K562 (cell line): ENCODE measurements around the gene ABHD16A. TPM values are rescaled to one million over a fixed set of nuclear protein-coding genes. Genes with fewer than 3 reads are reported as not detected.
A peak's percentile ranks its signal among the peaks of the same experiment; 100 is the strongest.

ENCODE experiments used
- ATAC-seq: fragments of 200-7000 bp; cut with Tn5 transposase; 3 replicates; pipeline ENCODE4 v1.9.1; 2020; ENCODE audit warnings: moderate library complexity
- BruUV-seq: library from RNA; stranded (reverse); fragments of 400-500 nt; replicated peaks from 2 replicates; lab custom pipeline; 2021; lab: Mats Ljungman, UMichigan
- CTCF ChIA-PET: fragments of 300-600 bp; formaldehyde crosslinking; extraction: SDS; loops from one replicate; lab custom pipeline; 2021; ENCODE audit warnings: low intra/inter-chr PET ratio; lab: Yijun Ruan, JAX
- POLR2A ChIA-PET: fragments of 300-600, 350-650 bp; sonication (Branson Sonifier 250); formaldehyde crosslinking; extraction: SDS; loops from one replicate; lab custom pipeline; 2021; ENCODE audit warnings: antibody characterized with exemption, inconsistent platforms; lab: Yijun Ruan, JAX
- DNase-seq, 4 experiments: peaks; one replicate each; pipeline versions ENCODE4 v3.0.0 to v3.0.0-alpha.2; 2011 to 2018; ENCODE audit warnings: low spot score in 3 of 4, mixed read lengths in 3 of 4; ENCODE audit errors: extremely low read depth in 1 of 4
- FAIRE-seq: peaks from 2 replicates; lab custom pipeline; 2011; peaks lifted over from hg19 to GRCh38; lab: Jason Lieb, UNC
- H2AFZ ChIP-seq: 2 replicates; pipeline ENCODE4 v1.6.0; 2011; ENCODE audit warnings: low read depth, low read length, control low read depth, inconsistent platforms
- H3K27ac ChIP-seq: fragments of 200-600 bp; 3 replicates; pipeline ENCODE4 v1.8.0; 2011; ENCODE audit warnings: low read depth, mild to moderate bottlenecking, control low read depth, inconsistent platforms, low read length, moderate library complexity, mixed read lengths; ENCODE audit errors: extremely low read depth
- H3K27me3 ChIP-seq, 2 experiments: fragments of 300-600 bp in 1 of 2; 2 replicates in 1 of 2; 3 replicates in 1 of 2; pipeline versions ENCODE4 v1.6.0 to v1.8.0; 2011; ENCODE audit warnings: inconsistent platforms in 2 of 2, low read length in 2 of 2, mild to moderate bottlenecking in 1 of 2, mixed read lengths in 1 of 2, moderate library complexity in 1 of 2; ENCODE audit not compliant: control insufficient read depth in 2 of 2, insufficient read depth in 2 of 2
- H3K36me3 ChIP-seq: fragments of 300-600 bp; 3 replicates; pipeline ENCODE4 v1.8.0; 2011; ENCODE audit warnings: mild to moderate bottlenecking, low read length, inconsistent platforms; ENCODE audit not compliant: control insufficient read depth, insufficient read depth
- H3K4me1 ChIP-seq, 2 experiments: fragments of 200-600 bp in 1 of 2; replicated peaks in 1 of 2; 2 replicates in 1 of 2; 3 replicates in 1 of 2; pipeline versions ENCODE4 v1.5.1 to v1.8.0; 2011; ENCODE audit warnings: inconsistent platforms in 2 of 2, low read length in 2 of 2, mild to moderate bottlenecking in 1 of 2, mixed read lengths in 1 of 2, moderate library complexity in 1 of 2; ENCODE audit not compliant: control insufficient read depth in 2 of 2, insufficient read depth in 2 of 2
- H3K4me2 ChIP-seq: 2 replicates; pipeline ENCODE4 v1.6.1; 2011; ENCODE audit warnings: low read length, control low read depth, inconsistent platforms, mixed read lengths; ENCODE audit not compliant: insufficient read depth
- H3K4me3 ChIP-seq: fragments of 200-600 bp; sonication (generic), shearing (Covaris generic); 2 replicates; pipeline ENCODE4 v1.5.1; 2016; ENCODE audit warnings: control low read depth, inconsistent platforms
- H3K79me2 ChIP-seq: fragments of 200-600 bp; 3 replicates; pipeline ENCODE4 v1.8.0; 2011; ENCODE audit warnings: low read length, inconsistent platforms; ENCODE audit not compliant: control insufficient read depth, insufficient read depth
- H3K9ac ChIP-seq, 2 experiments: 2 replicates each; pipeline versions ENCODE4 v1.6.0 to v1.6.1; 2011; ENCODE audit warnings: low read depth in 2 of 2, low read length in 2 of 2, control low read depth in 1 of 2, inconsistent platforms in 1 of 2, mild to moderate bottlenecking in 1 of 2, mixed read lengths in 1 of 2; ENCODE audit not compliant: insufficient read depth in 1 of 2
- H3K9me1 ChIP-seq: one replicate; pipeline ENCODE4 v1.6.0; 2011; ENCODE audit warnings: inconsistent platforms, mild to moderate bottlenecking, low read length, moderate library complexity; ENCODE audit not compliant: control insufficient read depth, insufficient read depth
- H3K9me3 ChIP-seq: replicated peaks from 2 replicates; pipeline ENCODE4 v1.5.1; 2011; ENCODE audit warnings: low read depth, low read length, inconsistent platforms; ENCODE audit not compliant: control insufficient read depth, insufficient read depth
- H4K20me1 ChIP-seq: replicated peaks from 2 replicates; pipeline ENCODE4 v1.6.1; 2011; ENCODE audit warnings: low read length, inconsistent platforms, mixed read lengths; ENCODE audit not compliant: control insufficient read depth, insufficient read depth
- ELK3 ChIP-seq: fragments of 450-650 bp; formaldehyde crosslinking; IDR thresholded peaks from 2 replicates; pipeline ENCODE4 v1.4.0; 2020; ENCODE audit warnings: mild to moderate bottlenecking
- GTF3C2 ChIP-seq: IDR thresholded peaks from 3 replicates; pipeline ENCODE4 v1.6.1; 2011; ENCODE audit warnings: borderline replicate concordance, mild to moderate bottlenecking, moderate library complexity; ENCODE audit not compliant: insufficient read length; ENCODE audit errors: extremely low read depth
- HDAC8 ChIP-seq: fragments of 450-650 bp; IDR thresholded peaks from 2 replicates; pipeline ENCODE4 v1.6.1; 2016; ENCODE audit warnings: mild to moderate bottlenecking, missing genetic modification characterization, moderate library complexity, missing compliant biosample characterization
- NFYB ChIP-seq: IDR thresholded peaks from 2 replicates; pipeline ENCODE4 v1.6.1; 2011; ENCODE audit warnings: mild to moderate bottlenecking, moderate library complexity; ENCODE audit not compliant: insufficient read length; ENCODE audit errors: extremely low read depth
- NR0B1 ChIP-seq: fragments of 450-650 bp; IDR thresholded peaks from one replicate; pipeline ENCODE4 v1.6.1; 2018; ENCODE audit warnings: mild to moderate bottlenecking, moderate library complexity; ENCODE audit not compliant: partially characterized antibody
- POLR2G ChIP-seq: fragments of 200-400 bp; formaldehyde crosslinking; IDR thresholded peaks from 2 replicates; pipeline ENCODE4 v1.6.1; 2017; ENCODE audit warnings: low read depth, mild to moderate bottlenecking, antibody characterized with exemption, low read length, moderate library complexity
- RBFOX2 ChIP-seq: fragments of 200-400 bp; formaldehyde crosslinking; IDR thresholded peaks from 2 replicates; pipeline ENCODE4 v1.6.1; 2017; ENCODE audit warnings: low read depth, mild to moderate bottlenecking, low read length, moderate library complexity
- ZNF212 ChIP-seq: fragments of 450-650 bp; formaldehyde crosslinking; IDR thresholded peaks from 2 replicates; pipeline ENCODE4 v1.4.0; 2020; ENCODE audit warnings: mild to moderate bottlenecking
- ZNF384 ChIP-seq: IDR thresholded peaks from 2 replicates; pipeline ENCODE4 v1.6.1; 2012; ENCODE audit warnings: low read depth, low read length, improper control_type of control experiment
- ZNF41 ChIP-seq: fragments of 250-450 bp; sonication (Bioruptor Pico); conservative IDR thresholded peaks from 2 replicates; pipeline ENCODE4 v1.4.0; 2020; ENCODE audit warnings: mild to moderate bottlenecking
- WGBS: fragments of 100-300 bp; shearing (Covaris generic); methylation state at CpG from one replicate; pipeline ENCODE4 v1.1.6; 2016; ENCODE audit warnings: low coverage, mixed read lengths; ENCODE audit not compliant: insufficient coverage; ENCODE audit errors: missing lambda C conversion rate; 5-methylcytosine and 5-hydroxymethylcytosine counted together
- in situ Hi-C: fragments of 300-500 bp; cut with MboI; formaldehyde crosslinking; loops from 4 replicates; pipeline ENCODE4 v1.15.0; 2018; ENCODE audit warnings: inconsistent platforms, mixed read lengths
- intact Hi-C: fragments of 100-400 bp; cut with micrococcal nuclease; formaldehyde crosslinking; loops from 2 replicates; pipeline ENCODE4 v1.14.2; 2022
- polyA plus RNA-seq, 8 experiments: library from polyadenylated mRNA; depleted of rRNA in 4 of 8; stranded (reverse) in 5 of 8; unstranded in 3 of 8; fragments of >200 nt; fragmentation: Nextera tagmentation in 2 of 8; fragmentation: Illumina TruSeq in 1 of 8; extraction: Ambion mirVana in 2 of 8; extraction: Trizol in 1 of 8; gene quantifications; 2 replicates each; pipeline versions ENCODE4 v1.2.1 to v1.2.3, GENCODE V29; 2011 to 2014; ENCODE audit warnings: inconsistent platforms in 1 of 8, missing spikeins in 1 of 8
- total RNA-seq, 7 experiments: library from RNA; depleted of rRNA in 6 of 7; stranded (reverse); fragments of >200 nt in 6 of 7; fragmentation: Illumina TruSeq in 2 of 7; extraction: Trizol in 2 of 7; gene quantifications; 2 replicates each; pipeline versions ENCODE4 v1.2.1 to v1.2.3, GENCODE V29; 2011 to 2021; ENCODE audit warnings: low replicate concordance in 1 of 7

The ABHD16A gene
- total and polyA plus RNA-seq, 9 of the 15 experiments (the other 6 are each of a cell fraction or from before 2014, with no cell fraction given), result 25.8 to 120 (median 81.6) TPM

- CTCF ChIA-PET, result no interaction called here
- peak overlapping the region in 1 of 2 experiments; percentile 38; a peak in 2 of 4 replicates for H3K9ac ChIP-seq
- WGBS, result 92% methylated on average over 6 of the region's 6 CpGs
- peaks cover 95% of the 10 kb centered on the region for H3K36me3 ChIP-seq
- POLR2A ChIA-PET, result interaction anchor here (0.9 to 14.8 kb wide), 4 partner anchors 7 to 17 kb away, joined by 3 to 274 read pairs (median 132); partner anchors contain the start of genes APOM, BAG6 and PRRC2A
- H3K9me1 ChIP-seq, result no peaks in the 10 kb centered on the region
- no peaks in the 10 kb centered on the region for H3K27me3 ChIP-seq
- intact Hi-C loops, result no loop called here
- no peak overlapping the region for H3K4me2 ChIP-seq
- no peak overlapping the region for H3K4me3 ChIP-seq
- no TSS peak for BruUV-seq
- H4K20me1 ChIP-seq, result peaks cover 3% of the 10 kb centered on the region
- peaks cover 2 to 5% of the 10 kb centered on the region in 2 experiments; a peak in 2 of 5 replicates for H3K4me1 ChIP-seq
- no peak for FAIRE-seq
- TF ChIP-seq ZNF212 (CRISPR knock-in tag) (no peak), ZNF41 (CRISPR knock-in tag) (no peak), NFYB (no peak), POLR2G (0 out of 2 replicates have a peak, but pooled peaks have one; percentile 32), GTF3C2 (no peak), RBFOX2 (peak; percentile 34; the same call in 1 of the 2 replicates), ELK3 (CRISPR knock-in tag) (no peak), HDAC8 (tag) (no peak), NR0B1 (no peak), ZNF384 (no peak)
- DNase-seq, result no peak
- H3K79me2 ChIP-seq, result no peaks in the 10 kb centered on the region
- no peak overlapping the region for H2AFZ ChIP-seq
- H3K27ac ChIP-seq, result no peak overlapping the region
- in situ Hi-C loops, result no loop called here
- H3K9me3 ChIP-seq, result no peaks in the 10 kb centered on the region
- ATAC-seq, result no peak
Measured at GRCh38 chr6:31642798-31643570, 60.1 kb downstream of the ABHD16A start.
